Muscle layer of colon (tissue), 2 donors: Measurements from ENCODE around the gene GABPB1.

Experiments
- H3K27ac ChIP-seq: one replicate; pipeline ENCODE4 v1.7.0; 2013; ENCODE audit warnings: low read depth, mild to moderate bottlenecking, low read length, moderate library complexity
- H3K27me3 ChIP-seq, 2 donors: one replicate each; pipeline ENCODE4 v1.7.0; 2013; ENCODE audit warnings: low read length in 2 of 2, mild to moderate bottlenecking in 2 of 2; ENCODE audit not compliant: insufficient read depth in 2 of 2, control insufficient read depth in 1 of 2
- H3K36me3 ChIP-seq: one replicate; pipeline ENCODE4 v1.7.0; 2013; ENCODE audit warnings: mild to moderate bottlenecking, low read length; ENCODE audit not compliant: insufficient read depth
- H3K4me1 ChIP-seq: one replicate; pipeline ENCODE4 v1.7.0; 2013; ENCODE audit warnings: mild to moderate bottlenecking, low read length; ENCODE audit not compliant: insufficient read depth
- H3K4me3 ChIP-seq, 2 donors: one replicate each; pipeline ENCODE4 v1.7.0; 2013; ENCODE audit warnings: low read length in 2 of 2, low read depth in 1 of 2, mild to moderate bottlenecking in 1 of 2, moderate library complexity in 1 of 2
- H3K9ac ChIP-seq: one replicate; pipeline ENCODE4 v1.7.0; 2013; ENCODE audit warnings: low read length
- H3K9me3 ChIP-seq: one replicate; pipeline ENCODE4 v1.7.0; 2013; ENCODE audit warnings: mild to moderate bottlenecking, low read length
- donor health status: abdominal sarcoma.
- donor health status: Adenocarcinoma of cecum.

GABPB1 gene

DNA sequence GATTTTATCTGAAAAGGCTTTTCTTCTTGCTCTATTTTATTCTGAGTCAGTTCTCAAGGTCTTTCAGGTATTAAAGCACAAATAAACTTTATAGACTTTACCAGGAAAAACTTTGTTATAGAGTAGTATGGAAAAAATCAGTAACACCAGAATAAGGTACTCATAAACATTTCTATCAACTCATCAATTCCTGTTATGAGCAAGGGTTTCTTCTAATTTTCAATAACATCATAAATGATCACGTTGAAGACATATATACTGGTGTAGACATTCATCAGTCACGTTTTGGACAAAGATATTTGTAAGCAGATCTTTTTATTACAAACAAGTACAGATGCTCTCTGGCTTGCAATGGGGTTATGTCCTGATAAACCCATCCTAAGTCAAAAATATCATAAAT lies 79.9 kb downstream of the GABPB1 start:
- H3K27ac ChIP-seq = no peak overlapping the region

DNA sequence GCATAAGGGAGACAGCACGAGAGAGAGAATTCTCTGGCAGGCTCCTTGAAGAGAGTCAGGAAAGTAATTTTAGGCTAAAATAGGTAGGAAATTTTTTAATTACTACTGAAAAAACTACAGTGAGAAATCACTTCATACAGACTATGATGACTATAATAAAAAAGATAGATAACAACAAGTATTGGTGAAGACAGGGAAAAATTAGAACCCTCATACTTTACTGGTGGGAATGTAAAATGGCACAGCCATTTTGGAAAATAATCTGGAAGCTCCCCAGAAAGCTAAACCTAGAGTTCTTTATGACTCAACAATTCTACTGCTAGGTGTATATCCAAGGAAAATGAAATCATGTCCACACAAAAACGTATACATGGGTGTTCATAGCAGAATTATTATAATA lies 87.4 kb downstream of the GABPB1 start:
- Histone ChIP-seq H3K27ac (no peak overlapping the region), H3K36me3 (no peaks in the 10 kb centered on the region), H3K27me3 (no peaks in the 10 kb centered on the region), H3K4me3 (no peak overlapping the region), H3K9ac (no peak overlapping the region), H3K9me3 (no peaks in the 10 kb centered on the region), H3K4me1 (no peaks in the 10 kb centered on the region)

More for the DNA sequence above, 79.9 kb downstream of the GABPB1 start:
- no peak overlapping the region for H3K4me3 ChIP-seq
- no peaks in the 10 kb centered on the region for H3K9me3 ChIP-seq
- no peaks in the 10 kb centered on the region for H3K36me3 ChIP-seq
- H3K4me1 ChIP-seq = no peaks in the 10 kb centered on the region
- H3K9ac ChIP-seq = no peak overlapping the region
- H3K27me3 ChIP-seq = no peaks in the 10 kb centered on the region

DNA sequence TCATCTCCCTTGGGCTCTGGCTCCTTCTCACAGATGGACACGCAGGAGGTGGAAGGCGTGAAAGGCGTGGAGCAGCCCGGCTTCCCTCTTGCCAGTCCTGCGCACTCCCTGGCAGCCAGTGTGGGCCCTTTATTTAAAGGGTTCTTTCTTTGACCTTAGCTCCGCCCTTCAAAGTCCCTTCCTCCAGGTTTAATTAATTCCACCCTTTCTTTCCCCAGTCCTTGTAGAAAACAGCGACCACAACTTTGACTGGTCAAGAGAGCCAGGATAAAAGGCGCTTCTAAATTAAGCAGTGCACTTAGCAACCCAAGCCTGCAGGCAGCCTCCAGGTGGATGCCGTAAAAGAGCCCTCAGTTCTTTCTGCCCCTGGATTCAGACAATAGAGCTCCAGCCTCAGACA lies 89.4 kb downstream of the GABPB1 start, which contains the start of gene HDC:
TSS of gene HDC (minus strand) at position 107 of the 400 bp plus-strand sequence. CDS start at position 4, 103 bp downstream.
- H3K9ac ChIP-seq = no peak within 1 kb of the TSS
- H3K4me3 ChIP-seq = no peak within 1 kb of the TSS
- no peaks in the 10 kb centered on the region for H3K9me3 ChIP-seq
- no peaks in the 10 kb centered on the region for H3K36me3 ChIP-seq
- H3K27ac ChIP-seq = no peak within 1 kb of the TSS
- no peaks in the 10 kb centered on the region for H3K27me3 ChIP-seq
- no peaks in the 10 kb centered on the region for H3K4me1 ChIP-seq

DNA sequence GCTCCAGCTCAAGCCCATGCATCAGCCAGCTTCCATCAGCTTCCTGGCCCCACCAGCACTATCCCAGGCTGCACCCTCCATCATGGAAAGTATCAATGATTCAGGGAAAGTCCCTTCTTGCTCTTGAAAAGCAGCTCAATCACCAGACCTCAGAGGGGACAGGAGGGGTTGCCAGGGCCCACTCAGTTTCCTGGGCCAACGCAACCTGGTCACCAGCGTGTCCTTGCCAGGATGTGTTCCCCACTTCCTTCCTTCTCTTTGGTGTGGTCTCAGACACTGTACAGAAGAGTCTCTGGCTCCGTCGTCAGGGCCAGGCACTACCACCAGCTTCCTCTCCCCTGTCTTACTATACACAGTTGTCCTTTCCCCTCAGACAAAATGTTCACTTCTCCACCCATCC lies 92.5 kb downstream of the GABPB1 start:
- no peaks in the 10 kb centered on the region for H3K27me3 ChIP-seq

DNA sequence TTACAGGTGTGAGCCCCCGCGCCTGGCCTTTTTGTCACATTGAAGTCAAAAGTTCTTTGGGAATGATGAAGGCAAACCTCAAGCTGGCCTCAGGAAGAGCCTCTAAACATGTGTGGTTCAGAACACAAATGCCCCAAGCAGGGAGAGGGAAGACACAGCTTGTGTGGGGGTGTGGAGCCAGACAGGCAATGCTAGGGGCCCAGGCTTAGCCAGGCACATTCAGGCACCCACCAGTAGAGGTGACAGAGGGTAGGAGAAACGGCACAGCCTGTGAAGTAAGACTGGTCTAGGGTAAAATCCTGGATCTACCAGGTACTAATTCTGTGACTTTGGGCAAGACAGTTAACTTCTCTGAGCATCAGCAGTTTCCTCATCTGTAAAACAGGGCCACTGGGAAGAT lies 93.0 kb downstream of the GABPB1 start:
- no peaks in the 10 kb centered on the region for H3K27me3 ChIP-seq
- H3K9me3 ChIP-seq = no peaks in the 10 kb centered on the region
- no peak overlapping the region for H3K9ac ChIP-seq
- no peak overlapping the region for H3K4me3 ChIP-seq
- H3K36me3 ChIP-seq = no peaks in the 10 kb centered on the region
- H3K4me1 ChIP-seq = no peaks in the 10 kb centered on the region
- no peak overlapping the region for H3K27ac ChIP-seq

More for the DNA sequence above, 92.5 kb downstream of the GABPB1 start:
- Histone ChIP-seq H3K9ac (no peak overlapping the region), H3K36me3 (no peaks in the 10 kb centered on the region), H3K27ac (no peak overlapping the region), H3K4me1 (no peaks in the 10 kb centered on the region), H3K9me3 (no peaks in the 10 kb centered on the region), H3K4me3 (no peak overlapping the region)

DNA sequence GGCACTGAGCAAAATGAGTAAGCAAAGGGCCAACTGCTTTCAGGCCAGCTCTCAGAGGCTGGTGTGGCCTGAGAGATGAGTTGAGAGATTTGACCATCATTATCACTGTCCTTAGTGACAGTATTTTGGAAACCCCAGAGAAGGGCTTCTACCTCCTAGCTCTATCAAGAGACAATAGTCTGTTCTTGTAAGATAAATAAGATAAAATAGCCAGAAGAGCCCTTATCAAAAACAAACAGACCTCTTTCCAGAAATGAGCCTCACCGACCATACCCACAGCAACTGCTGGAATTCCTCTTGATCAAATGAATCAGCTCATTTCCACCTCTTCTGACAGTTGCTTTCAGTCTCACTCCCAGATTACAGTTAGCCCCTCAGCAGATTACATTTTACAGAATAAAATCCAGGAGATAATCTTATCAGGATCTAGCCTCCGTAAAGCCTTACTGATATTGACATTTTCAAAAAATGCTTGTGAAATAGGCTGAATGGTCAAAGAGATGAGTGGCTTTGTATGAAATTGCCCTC lies 94.0 kb downstream of the GABPB1 start:
- no peaks in the 10 kb centered on the region for H3K36me3 ChIP-seq
- no peak overlapping the region for H3K9ac ChIP-seq
- no peaks in the 10 kb centered on the region for H3K4me1 ChIP-seq
- no peak overlapping the region for H3K27ac ChIP-seq
- H3K27me3 ChIP-seq = no peaks in the 10 kb centered on the region
- H3K9me3 ChIP-seq = no peaks in the 10 kb centered on the region
- no peak overlapping the region for H3K4me3 ChIP-seq

DNA sequence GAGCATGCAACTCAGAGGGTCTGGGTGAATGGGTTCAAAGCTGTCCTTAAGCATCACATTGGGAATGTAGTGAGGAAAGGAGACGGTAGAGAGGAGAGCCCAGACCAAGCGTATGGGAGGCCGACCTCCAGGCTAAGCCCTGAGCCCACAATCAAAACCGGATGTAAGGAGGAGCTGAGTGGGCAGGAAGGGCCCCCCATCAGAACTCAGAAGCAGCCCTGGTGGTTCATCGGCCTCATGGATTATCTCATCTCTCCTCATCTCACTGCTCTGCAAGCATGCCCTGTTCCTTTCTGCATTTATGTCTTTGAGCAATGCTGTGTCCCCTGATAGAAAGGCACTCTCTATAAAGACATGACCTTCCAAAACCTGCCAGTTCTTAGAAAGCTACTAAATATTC lies 95.7 kb downstream of the GABPB1 start:
- no peak overlapping the region for H3K9ac ChIP-seq
- H3K4me1 ChIP-seq = no peaks in the 10 kb centered on the region
- no peak overlapping the region for H3K27ac ChIP-seq
- H3K4me3 ChIP-seq = no peak overlapping the region
- H3K9me3 ChIP-seq = no peaks in the 10 kb centered on the region
- no peaks in the 10 kb centered on the region for H3K36me3 ChIP-seq
- H3K27me3 ChIP-seq = no peaks in the 10 kb centered on the region

DNA sequence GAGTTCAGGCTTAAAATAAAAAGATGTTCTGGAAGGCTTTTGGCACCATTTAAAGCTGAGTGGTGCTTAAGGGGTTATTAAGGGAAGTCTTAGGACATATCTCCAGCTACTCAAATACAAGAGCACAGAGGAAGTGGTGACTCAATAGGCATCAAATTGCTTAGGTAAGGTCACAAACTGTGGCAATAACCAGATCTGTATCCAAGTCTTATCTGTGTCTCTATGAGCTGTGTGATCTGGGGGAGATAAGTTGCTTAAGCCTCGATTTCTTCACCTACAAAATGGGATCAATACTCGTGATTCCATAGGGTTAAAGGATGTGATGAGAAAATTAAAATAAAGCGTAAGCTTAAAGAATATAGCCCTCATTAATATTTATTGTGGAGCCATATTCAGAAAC lies 97.1 kb downstream of the GABPB1 start:
- Histone ChIP-seq H3K4me3 (no peak overlapping the region), H3K27me3 (no peaks in the 10 kb centered on the region), H3K4me1 (no peaks in the 10 kb centered on the region), H3K36me3 (no peaks in the 10 kb centered on the region), H3K9me3 (no peaks in the 10 kb centered on the region), H3K27ac (no peak overlapping the region), H3K9ac (no peak overlapping the region)

DNA sequence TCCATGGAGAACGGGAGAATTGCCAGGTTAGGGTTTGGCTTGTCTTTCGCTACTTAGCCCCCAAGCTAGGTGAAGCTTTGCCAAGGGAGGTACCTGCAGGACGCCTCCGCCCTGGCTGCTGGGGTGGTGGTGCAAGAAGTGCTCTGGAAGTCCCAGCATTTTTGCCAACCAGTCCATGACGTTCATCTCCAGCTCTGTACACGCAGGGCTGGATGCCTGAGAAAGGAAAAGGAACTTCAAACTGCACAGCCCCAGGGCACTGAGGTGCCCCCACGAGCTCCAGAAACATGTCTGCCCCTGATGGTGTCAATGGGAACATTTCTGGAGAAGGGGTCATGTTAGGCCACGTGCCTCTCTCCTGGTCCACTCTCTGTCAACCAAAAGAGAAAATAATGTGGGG lies 97.7 kb downstream of the GABPB1 start:
- H3K27me3 ChIP-seq = no peaks in the 10 kb centered on the region
- H3K27ac ChIP-seq = no peak overlapping the region
- H3K9me3 ChIP-seq = no peaks in the 10 kb centered on the region
- no peaks in the 10 kb centered on the region for H3K4me1 ChIP-seq
- H3K4me3 ChIP-seq = no peak overlapping the region
- H3K9ac ChIP-seq = no peak overlapping the region
- H3K36me3 ChIP-seq = no peaks in the 10 kb centered on the region

DNA sequence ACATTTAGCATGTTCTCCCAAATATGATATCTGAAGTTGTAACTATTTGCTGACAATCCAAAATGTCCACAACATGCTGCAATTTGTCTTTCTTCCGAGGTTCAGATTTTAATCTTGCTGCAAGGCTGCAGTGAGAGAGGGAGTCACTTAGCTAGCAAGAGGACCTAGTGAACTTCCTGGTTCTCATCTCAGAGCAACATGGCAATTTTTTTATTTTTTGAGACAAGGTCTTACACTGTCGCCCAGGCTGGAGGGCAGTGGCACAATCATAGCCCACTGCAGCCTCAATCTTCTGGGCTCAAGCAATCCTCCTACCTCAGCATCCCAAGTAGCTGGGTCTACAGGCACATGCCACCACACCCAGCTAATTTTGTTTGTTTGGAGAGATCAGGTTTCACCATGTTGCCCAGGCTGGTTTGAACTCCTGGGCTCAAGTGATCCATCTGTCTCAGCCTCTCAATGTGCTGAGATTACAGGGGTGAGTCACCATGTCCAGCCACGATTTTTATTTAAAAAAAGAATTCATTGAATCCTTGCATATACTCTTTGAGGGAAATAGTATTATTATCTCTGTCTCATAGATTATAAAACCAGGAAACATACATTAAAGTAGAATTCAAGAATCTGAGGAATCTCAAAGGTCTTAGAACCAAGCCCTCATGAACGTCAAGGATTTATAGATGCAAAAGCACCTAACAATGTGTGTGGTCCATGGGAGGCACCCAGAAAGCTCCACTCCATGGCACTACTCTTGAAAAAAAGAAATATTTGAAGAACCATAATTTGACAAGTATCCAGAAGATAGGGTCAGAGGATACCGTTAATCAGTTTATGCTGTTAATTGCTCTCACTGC lies 98.6 kb downstream of the GABPB1 start:
- Histone ChIP-seq H3K4me1 (no peaks in the 10 kb centered on the region), H3K36me3 (no peaks in the 10 kb centered on the region), H3K9ac (no peak overlapping the region), H3K9me3 (no peaks in the 10 kb centered on the region), H3K4me3 (no peak overlapping the region), H3K27me3 (no peaks in the 10 kb centered on the region), H3K27ac (no peak overlapping the region)

DNA sequence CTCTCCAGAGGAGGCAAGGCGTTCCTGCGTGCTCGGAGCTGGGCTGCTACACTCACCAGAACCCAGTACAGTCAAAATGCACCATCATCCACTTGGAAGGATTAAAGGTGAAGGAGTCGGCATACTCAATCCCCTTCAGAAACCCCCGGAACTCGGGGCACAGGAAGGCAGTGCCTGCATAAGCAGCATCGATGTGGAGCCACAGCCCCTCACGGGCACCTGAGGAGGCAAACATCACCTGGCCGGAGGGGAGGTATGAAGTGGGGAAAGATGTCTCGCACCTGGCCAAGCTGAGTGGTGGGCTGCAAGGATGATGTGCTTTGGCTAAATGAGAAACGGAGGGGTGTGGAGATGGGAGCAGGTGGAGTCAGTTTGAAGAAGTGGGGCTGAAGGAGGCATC lies 102.4 kb downstream of the GABPB1 start:
- Histone ChIP-seq H3K9ac (no peak overlapping the region), H3K4me1 (no peaks in the 10 kb centered on the region), H3K4me3 (no peak overlapping the region), H3K9me3 (no peaks in the 10 kb centered on the region), H3K27ac (no peak overlapping the region), H3K27me3 (no peaks in the 10 kb centered on the region), H3K36me3 (no peaks in the 10 kb centered on the region)
